HG02885 (cell line): ENCODE measurements around the gene CNTN6.

ENCODE experiments used
- ATAC-seq: cut with Tn5 transposase; IDR thresholded peaks from one replicate; pipeline ENCODE4 v1.9.1; 2021; ENCODE audit warnings: mild to moderate bottlenecking; ENCODE audit not compliant: unreplicated experiment, poor library complexity

The CNTN6 gene

DNA sequence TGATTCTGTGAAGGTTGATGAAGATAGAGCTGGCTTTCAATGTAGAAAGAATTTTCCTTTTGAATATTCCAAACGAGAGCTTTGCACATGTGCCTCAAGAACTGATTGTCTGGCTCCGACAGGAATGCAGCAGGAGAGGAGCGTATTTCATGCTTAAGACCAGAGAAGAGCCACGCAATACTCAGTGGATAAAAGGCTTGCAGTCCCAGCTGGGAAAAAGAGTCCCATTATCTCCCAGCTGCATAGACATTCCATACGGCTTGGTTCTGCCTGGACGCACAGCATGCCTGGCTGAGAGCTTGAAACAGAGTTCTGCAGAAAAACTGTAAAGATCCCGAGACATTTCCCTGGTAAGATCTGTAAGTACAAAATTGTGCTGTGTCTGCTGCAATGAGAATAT lies at the start of gene CNTN6:
CNTN6 (plus strand) TSS at position 254 of the 400 bp plus-strand sequence. CDS start 54,985 bp downstream, outside the sequence.
- ATAC-seq: no peak

DNA sequence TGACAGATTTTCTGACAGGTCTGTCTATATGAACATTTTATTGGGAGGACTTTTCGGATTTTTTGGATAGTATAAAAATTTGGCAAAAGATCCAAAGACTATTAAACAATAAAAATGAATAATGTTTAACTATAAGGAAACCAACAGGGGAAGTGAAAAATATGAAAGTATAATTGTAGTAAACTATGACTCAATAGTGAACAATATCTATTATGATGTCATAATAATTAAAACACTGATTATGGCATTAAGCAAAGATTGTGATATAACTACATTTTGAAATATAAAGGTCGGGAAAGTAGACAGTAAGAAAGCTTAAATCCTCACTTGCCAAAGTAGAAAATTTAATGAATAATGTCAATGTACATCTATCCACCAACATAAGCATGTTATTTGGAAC lies 44.3 kb upstream of the CNTN6 start:
- ATAC-seq: no peak

DNA sequence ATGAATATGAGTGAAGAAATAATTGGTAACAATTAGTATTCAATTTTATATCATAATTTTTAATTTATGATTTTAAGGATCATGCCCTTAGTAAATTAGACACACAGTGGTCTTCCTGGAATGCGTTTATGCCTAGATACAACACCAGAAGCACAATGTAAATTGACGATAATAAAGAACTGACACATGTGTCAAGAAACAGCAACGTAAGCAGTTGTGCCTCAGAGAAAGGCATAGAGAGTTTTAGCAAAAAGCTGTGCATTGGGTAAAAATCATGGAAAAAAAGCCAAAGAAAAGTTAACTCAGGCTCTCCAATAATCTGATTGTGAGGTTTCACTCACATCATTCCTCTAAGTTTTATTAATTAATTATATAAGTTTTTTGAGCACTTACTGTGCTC lies 37.0 kb upstream of the CNTN6 start:
- no peak for ATAC-seq

DNA sequence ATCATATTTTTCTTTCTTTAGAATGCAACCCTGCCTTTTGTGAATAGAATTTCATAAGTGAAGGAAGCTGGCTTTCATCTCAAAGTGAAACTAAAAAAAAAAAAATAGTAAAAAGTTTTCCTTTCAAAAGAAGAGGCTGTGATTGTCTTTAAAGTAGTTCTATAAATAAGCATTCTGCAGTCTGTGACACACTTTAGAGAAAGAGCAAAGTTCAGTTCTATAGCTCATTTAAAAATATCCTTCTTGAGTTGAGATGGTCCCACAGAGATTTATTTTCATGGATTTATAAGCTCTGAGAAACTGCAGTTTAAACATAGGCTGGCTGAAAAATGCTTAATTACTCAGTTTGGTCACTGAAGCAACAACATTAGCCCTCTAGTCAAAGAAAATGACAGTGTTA lies 36.1 kb upstream of the CNTN6 start:
- ATAC-seq: no peak

DNA sequence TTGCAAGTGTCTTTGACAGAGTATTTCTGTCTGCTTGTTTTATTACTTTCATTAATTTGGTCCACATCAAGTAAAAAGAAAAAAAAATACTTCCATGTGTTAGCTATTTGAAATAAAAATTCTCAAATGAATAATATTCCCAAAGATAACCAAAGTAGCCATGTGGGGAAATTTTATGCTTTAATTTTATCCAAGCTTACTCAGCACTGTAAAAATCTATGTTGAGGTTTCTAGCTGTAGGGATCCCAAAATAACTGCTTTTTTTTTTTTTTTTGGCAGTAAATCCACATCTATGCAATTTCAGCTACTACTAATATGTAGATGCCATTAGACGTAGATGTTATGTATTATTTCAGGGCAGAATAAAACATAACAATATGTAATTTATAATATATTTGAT lies 35.4 kb upstream of the CNTN6 start:
- no peak for ATAC-seq

DNA sequence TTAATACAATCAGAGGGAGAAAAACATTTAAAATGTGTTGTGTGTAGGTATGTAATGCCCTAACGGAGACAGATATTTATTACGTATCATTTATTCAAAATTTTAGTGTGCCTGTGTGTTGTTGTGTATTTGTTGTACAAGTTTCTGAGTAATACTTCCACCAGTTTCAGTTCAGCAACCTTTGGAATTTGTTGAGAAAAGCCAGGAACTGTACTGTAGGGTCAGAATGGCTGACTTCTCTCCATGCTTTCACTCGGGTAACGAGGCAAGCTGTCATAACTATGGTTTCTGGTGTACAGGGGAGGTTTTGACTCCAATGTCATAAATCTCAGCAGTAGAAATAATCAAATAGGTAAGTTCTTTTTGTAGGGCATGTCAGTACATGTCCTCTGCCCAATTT lies 23.8 kb upstream of the CNTN6 start:
- ATAC-seq: no peak

DNA sequence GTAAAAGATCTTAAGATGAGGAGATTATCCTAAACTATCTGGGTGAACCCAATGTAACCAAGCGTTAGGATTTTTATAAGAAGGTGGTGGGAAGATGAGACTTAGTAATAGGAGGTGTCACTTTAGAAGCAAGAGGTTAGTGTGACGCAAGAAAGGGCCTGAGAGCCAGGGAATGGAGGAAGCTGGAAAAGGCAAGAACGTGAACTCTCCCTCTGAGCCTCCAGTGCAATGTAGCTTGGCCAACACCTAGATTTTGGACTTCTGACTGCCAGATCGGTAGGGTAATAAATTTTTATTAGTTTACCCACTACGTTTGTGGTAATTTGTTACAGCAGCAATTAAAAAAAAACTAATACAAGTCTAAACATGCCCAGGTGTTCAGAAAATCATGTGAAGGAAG lies 20.8 kb upstream of the CNTN6 start:
- no peak for ATAC-seq

DNA sequence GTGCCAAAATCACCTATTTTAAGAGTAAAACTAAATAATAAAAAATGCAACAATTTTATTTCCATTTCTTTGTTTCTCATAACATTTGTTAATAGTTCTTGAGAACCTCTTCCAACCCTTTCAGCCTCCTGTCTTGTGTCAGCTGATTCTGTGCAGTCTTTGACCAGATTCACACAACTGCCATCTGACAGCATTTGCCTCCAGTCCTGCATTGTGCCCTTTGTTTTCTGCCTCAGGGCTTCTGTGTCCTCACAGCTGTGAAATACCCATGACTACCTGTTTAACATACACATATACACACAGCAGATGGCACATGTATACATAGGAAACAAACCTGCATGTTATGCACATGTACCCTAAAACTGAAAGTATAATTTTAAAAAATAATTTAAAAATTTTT lies 13.2 kb upstream of the CNTN6 start:
- no peak for ATAC-seq

DNA sequence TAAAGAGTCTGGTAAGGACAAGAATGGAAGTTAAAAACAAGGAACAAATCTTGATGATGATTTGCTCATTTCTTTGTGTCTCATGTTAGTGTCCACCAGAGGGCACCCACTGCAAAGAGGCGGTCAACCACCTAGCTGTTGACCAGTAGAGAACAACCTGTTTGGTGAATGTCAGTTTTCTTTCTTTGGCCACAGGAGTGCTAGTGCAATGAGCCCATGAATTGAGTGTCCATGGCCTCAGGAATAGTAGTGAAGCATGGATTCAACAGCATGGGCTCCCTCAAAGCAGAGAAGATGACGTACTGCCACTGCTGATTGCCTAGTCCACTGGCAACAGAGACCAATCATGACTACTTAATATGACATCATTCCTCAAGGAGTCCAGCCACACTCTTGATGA lies 10.7 kb upstream of the CNTN6 start:
- ATAC-seq: peak; percentile 77

DNA sequence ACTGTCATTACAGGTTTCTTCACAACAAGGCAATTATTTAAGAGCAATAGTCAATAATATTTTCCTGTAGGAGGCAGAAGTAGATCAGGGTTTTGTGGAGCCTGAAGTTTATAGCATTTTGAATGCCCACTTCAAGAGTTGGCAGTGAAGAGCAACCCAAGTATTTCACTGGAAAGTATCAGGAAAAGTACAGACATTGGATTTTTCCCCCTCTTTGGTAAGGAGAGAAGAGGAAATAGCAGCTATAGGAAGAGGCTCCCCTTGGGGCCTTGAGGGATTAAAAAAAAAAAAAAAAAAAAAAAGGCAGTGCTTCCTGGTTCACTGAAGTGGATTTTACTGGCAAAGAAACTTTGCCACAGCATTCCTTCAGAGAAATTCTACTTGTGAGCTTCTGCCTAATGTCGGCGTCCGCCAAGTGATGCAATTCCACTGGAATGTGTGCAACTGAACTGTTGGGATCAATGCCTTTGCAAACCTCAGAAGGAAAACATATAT lies 5.7 kb upstream of the CNTN6 start:
- no peak for ATAC-seq

DNA sequence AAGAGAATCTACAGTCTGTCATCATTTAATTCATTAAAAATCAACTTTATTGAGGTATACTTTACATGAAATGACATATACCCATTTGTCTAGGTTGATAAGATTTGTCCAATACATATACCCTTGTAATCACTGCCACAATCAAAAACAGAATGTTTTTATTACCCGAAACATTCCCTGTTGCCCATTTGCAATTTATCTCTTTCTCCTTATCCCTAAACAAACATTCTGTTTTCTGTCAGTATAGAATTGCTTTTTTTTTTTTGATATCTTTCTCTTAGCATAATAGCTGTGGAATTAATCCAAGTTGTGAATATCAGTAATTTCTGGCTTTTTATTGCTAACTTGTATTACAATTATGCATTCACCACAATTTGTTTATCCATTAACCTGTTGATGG lies 4.3 kb upstream of the CNTN6 start:
- no peak for ATAC-seq

DNA sequence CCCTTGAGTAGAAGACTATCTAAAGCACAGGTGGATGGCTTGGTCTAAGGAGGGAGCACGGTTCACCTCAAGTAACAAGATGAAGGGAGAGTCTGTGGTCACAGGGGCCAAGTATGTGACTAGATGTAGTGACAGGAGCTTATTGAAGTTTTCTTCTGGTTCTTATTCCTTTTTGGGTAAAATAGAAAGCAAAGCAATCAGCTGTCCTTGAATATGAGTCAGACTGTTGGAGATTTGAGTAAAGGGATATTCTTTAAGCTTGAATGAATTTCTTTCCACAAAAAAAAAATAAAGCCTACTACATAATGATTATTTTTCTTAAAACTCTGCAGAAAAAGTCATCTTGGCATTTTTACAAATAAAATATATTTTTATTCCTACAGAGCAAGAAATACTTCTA lies 1.5 kb upstream of the CNTN6 start:
- ATAC-seq: no peak

DNA sequence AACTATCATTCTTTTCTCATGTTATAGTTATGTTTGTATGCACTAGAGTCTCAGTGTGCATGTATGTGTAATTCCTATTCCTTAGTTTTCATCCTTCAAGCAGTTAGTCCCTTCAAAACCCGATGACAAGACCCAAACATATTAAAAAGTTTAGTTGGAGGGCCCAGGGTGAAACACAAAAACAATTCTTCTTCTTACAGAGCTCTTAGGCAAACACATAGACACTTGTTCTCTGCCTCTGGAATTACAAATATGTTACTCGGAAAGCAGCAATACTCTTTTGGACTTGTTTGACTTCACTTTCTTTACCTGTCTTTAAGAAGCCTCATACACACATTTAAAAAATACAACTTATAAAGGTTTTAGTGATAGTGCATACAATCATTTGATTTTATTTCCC lies 763 bp upstream of the CNTN6 start:
- ATAC-seq: no peak

DNA sequence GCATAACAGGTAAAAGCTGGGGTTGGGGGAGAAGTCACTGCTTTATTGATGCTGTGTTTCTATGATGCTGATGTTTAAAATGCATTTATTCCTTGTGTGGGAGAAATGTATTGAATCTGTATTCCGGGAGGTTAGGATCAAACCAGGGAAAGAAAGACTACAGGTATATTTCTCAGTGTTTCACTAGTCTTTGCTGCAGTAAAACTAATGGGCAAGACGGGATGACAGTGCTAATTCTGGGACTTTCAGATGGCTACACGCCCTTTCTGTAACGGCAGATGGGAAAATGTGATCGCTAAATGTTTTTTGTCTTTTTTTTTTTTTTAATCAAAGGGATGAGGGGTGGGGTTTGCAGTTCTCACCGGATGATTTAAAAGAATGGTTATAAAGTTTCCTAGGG lies 393 bp downstream of the CNTN6 start:
- no peak for ATAC-seq

DNA sequence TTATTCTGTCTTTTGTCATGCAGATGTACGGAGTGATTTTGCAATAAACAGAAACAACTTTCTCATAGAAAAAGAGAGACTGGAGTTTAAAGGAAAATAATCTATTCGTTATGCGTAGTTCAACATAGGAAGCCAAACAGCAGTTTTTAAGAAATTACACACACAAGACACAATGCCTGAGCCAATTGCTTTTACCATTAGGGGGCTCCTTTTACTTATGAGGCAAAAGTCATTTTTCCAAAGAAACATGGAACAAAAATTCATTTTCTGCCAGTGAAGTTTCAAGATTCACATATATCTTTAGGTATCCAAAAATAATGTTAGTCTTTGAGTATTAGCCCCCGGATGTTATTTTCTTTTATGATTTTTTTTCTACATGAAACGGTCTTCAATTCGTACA lies 10.7 kb downstream of the CNTN6 start:
- ATAC-seq: no peak

DNA sequence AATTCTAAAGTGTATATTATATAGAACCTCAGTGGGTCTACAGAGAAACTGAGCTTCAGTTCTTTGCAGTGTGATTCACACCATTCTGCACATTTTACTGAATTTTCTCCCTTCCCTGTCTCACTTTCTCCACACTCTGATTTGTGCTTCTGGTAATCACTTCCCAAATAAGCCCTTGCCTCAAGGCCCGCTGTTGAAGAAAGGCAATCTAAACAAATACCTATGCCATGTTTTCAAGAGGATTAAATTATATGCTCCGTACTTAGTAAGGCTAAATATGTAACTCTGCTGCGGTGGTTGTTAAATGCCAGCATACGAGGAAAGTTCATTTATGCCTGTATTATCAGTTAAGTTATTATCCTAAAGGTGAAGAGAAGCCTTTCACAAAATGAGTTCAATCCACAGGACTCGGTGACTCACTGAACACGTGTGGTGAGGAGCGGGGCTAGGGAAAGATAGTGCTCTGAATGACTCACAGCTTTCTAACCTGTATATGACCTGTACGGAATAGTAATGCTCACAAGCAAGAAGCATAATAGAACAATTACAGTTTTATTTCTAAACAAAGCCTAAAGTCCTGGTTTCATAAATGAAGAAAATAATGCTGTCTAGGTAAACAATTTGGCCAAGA lies 25.1 kb downstream of the CNTN6 start:
- no peak for ATAC-seq

DNA sequence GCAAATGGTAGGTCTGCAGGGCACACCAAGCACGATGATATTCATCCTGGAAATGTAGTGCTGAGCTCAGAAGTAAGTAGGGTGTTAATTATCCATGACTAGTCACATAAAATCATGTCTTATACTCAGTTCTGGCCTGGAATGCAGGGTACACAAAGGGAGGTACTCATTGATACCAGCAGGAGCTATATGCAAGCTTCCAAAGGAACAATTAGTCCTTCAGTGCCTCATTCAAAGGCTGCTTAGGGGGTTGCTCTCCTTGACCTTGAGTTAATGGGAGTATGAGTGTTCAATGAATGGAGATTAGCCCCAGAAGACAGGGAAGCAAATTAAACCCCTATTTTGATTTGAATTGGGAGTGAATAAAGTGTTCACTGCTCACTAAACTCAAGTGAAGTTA lies 38.3 kb downstream of the CNTN6 start:
- no peak for ATAC-seq

DNA sequence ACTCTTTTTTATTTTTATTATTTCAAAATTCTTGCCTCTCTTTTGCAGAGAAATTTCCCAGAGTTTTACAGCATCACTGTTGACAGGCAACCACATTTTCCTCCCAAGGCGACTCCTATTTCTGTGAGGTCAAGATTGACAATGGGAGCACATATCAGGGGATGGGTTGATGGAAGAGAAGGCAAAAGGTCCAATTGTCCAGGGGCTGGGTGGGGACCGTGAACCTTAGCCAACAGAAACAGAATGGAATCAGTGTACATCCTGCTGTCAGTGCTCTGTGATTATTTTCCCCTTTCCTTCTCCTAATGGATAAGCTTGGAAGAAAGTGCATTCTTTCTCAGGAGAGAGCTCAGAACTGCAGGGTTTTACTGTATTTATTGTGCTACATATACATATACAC lies 42.4 kb downstream of the CNTN6 start:
- ATAC-seq: no peak

DNA sequence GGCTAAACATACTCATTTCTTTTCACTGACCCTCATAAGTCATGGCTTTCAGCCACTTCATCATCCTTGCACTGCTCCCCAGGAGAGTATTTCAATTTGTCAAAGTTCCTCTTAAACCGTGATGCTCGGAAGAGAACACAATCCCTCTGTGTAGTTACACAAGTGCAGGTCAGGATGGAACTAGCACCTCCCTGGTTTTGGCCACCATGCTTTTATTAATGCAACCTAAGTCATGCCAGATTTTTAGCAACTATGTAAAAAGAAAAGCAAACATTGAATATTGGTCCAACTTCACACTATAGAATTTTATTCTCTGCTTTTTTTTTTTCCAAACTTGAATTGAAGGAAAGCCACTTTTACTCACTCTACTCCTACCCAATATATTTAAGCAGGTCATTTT lies 45.2 kb downstream of the CNTN6 start:
- ATAC-seq: no peak

DNA sequence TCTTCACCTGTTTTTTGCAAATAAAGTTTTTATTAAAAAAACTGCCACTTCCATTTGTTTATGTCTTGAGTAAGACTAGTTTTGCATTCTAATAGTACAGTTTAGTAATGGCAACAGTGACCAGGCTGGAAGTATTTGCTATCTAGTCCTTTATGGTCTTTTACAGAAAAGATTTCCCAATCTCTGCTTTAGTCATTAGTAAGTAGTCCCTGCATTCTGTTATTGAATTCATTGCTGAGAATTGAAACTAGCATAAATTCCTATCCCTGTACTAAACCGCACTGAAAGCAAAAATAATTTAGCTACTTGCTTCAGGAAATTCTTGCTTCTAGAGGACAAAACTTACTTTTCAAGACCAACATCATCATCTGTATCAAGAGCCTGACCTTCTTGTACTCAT lies 46.2 kb downstream of the CNTN6 start:
- ATAC-seq: no peak

DNA sequence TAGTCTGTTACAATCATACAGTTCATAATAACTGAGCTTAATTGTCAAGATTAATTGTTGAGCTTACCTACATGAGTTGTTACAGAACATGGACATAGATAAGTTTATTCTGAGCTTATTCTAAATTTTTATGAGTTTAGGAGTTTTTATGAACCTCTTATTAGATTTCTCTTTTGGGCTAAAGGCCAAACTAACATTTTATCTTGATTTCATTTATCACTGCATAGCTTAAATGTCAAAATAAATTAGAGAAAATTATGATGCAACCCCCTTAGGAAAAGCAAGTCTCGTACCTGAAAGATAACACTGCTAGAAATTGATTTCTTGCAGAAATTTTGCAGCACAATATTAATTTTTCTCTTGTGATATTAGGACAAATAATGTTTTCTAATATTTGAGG lies 54.5 kb downstream of the CNTN6 start:
- no peak for ATAC-seq

DNA sequence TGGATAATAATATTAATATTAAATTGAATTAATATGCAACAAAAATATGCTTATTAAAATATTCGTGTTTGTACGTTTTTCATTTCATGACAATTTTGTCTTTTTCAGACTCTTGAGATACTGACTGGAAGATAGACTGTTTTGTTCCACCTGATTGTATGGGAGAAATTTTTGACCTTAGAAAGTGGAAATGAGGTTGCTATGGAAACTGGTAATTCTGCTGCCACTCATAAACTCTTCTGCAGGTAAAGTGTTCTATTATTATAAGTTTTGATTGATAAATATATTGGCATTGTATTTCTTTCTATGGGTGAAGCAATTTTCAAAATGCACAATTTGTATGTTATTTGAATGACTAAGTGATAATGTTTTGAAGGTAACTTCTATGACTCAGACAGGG lies 55.0 kb downstream of the CNTN6 start:
- ATAC-seq: no peak

DNA sequence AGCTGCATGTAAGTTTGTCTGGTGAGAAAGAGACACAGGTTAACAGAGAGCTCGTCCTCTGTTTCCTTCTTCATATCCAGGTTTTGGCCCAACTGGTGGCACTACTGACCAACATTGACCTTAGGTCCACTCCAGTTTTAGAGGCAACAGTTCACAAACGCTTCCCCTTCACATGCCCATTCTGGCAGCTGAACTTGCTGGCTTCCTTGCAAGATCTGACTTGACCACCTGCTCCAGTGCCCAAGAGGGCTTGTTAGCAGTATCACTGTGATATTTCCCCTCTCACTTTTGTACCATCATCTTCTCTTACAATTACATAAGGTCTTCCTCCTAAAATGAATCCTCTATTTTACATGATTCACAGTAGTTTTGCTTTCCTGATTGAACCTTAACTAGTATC lies 71.3 kb downstream of the CNTN6 start:
- no peak for ATAC-seq
